Karpas-422 (cell line): ENCODE data around the gene SDK1. TPM values are rescaled to one million over a fixed set of nuclear protein-coding genes. Genes with fewer than 3 reads are reported as not detected.
"Not testable (repeated sequence)": the region's sequence is repeated elsewhere in the genome, so short reads cannot be mapped to it uniquely, and the experiment has no call there.

Experiments
- DNase-seq: peaks from one replicate; pipeline ENCODE4 v3.0.0-alpha.2; 2015
- H2AFZ ChIP-seq: fragments of 200-600 bp; sonication (generic); 2 replicates; pipeline ENCODE4 v1.6.1; 2014; ENCODE audit warnings: antibody characterized with exemption, low read length, mixed read lengths
- H3K27ac ChIP-seq: fragments of 200-600 bp; sonication (generic); 2 replicates; pipeline ENCODE4 v1.5.1; 2014; ENCODE audit warnings: mild to moderate bottlenecking, low read length, moderate library complexity
- H3K27me3 ChIP-seq: fragments of 200-600 bp; sonication (generic); 2 replicates; pipeline ENCODE4 v1.6.1; 2014; ENCODE audit warnings: low read length, mixed read lengths
- H3K36me3 ChIP-seq: fragments of 200-600 bp; sonication (generic); 2 replicates; pipeline ENCODE4 v1.6.1; 2014; ENCODE audit warnings: low read length, mixed read lengths; ENCODE audit not compliant: insufficient read depth
- H3K4me1 ChIP-seq: fragments of 200-600 bp; sonication (generic); 2 replicates; pipeline ENCODE4 v1.6.1; 2014; ENCODE audit warnings: mild to moderate bottlenecking, low read length, mixed read lengths
- H3K4me2 ChIP-seq: fragments of 200-600 bp; sonication (generic); 2 replicates; pipeline ENCODE4 v1.6.1; 2014; ENCODE audit warnings: low read length, low read depth, mild to moderate bottlenecking; ENCODE audit not compliant: poor library complexity, severe bottlenecking
- H3K4me3 ChIP-seq: fragments of 200-600 bp; sonication (generic); 2 replicates; pipeline ENCODE4 v1.5.1; 2014; ENCODE audit warnings: mild to moderate bottlenecking, antibody characterized with exemption, low read length, mixed read lengths
- H3K79me2 ChIP-seq: fragments of 200-600 bp; sonication (generic); 2 replicates; pipeline ENCODE4 v1.6.1; 2014; ENCODE audit warnings: mild to moderate bottlenecking, low read length, mixed read lengths
- H3K9ac ChIP-seq: fragments of 200-600 bp; sonication (generic); 2 replicates; pipeline ENCODE4 v1.6.0; 2014; ENCODE audit warnings: low read length
- H3K9me2 ChIP-seq: fragments of 200-600 bp; sonication (generic), shearing (Covaris generic); replicated peaks from 2 replicates; pipeline ENCODE4 v1.6.0; 2014; ENCODE audit warnings: mild to moderate bottlenecking, low read length, moderate library complexity; ENCODE audit not compliant: insufficient read depth
- H3K9me3 ChIP-seq: fragments of 300-700, 200-600 bp; sonication (generic); 2 replicates; pipeline ENCODE4 v1.6.1; 2014; ENCODE audit warnings: low read length, mixed read lengths
- H4K20me1 ChIP-seq: fragments of 200-600 bp; sonication (generic); 2 replicates; pipeline ENCODE4 v1.6.1; 2014; ENCODE audit warnings: mild to moderate bottlenecking, antibody characterized with exemption, low read length, low read depth; ENCODE audit not compliant: insufficient read depth
- total RNA-seq: library from RNA; depleted of rRNA; stranded (reverse); fragments of >200 nt; shearing (Covaris generic); gene quantifications from 2 replicates; pipeline ENCODE4 v1.2.3, GENCODE V29; 2014; ENCODE audit warnings: low replicate concordance

The SDK1 gene
- total RNA-seq, 1 experiment from 2014 or later, result not detected

- no peaks in the 10 kb centered on the region for H3K9me2 ChIP-seq
- H4K20me1 ChIP-seq, result no peaks in the 10 kb centered on the region
- no peak for DNase-seq
- peaks cover 5% of the 10 kb centered on the region; the same call in 1 of the 2 replicates for H3K9me3 ChIP-seq
- H3K79me2 ChIP-seq, result no peaks in the 10 kb centered on the region
- no peaks in the 10 kb centered on the region for H3K36me3 ChIP-seq
- no peak overlapping the region for H3K9ac ChIP-seq
- H3K27me3 ChIP-seq, result no peaks in the 10 kb centered on the region
- no peak overlapping the region for H3K4me3 ChIP-seq
- H3K4me2 ChIP-seq, result no peak overlapping the region
- no peaks in the 10 kb centered on the region for H3K4me1 ChIP-seq
- H3K27ac ChIP-seq, result no peak overlapping the region
- H2AFZ ChIP-seq, result no peak overlapping the region
These were observed 996.3 kb downstream of the SDK1 start for GRCh38 chr7:4297165-4297917.

- no peaks in the 10 kb centered on the region for H3K4me1 ChIP-seq
- H3K4me2 ChIP-seq, result no peak overlapping the region
- DNase-seq, result no peak
These were observed 996.8 kb downstream of the SDK1 start for GRCh38 chr7:4297918-4298219.

DNA sequence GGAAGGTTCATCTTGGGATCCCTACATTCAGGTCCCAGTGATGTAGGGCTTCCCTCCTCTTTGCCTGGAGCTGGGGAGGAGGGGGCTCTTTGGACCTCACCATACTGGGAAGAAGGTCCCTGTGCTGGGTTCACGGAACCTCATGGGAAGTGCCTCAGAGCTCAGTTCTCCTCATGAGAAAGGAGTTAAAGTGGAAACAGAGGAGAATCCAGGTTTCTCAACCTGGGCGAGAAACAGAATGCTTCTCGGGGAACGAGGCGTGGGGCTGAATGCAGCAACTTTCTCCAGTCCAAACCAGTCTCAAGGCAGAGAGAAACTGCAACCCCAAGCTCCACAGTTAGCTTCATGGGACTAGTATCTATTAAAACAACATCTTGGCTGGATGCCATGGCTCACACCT is 998.4 kb downstream of the SDK1 start:
- Histone ChIP-seq H3K27me3 (no peaks in the 10 kb centered on the region), H3K9me3 (no peaks in the 10 kb centered on the region), H3K4me3 (no peak overlapping the region)

More at GRCh38 chr7:4297918-4298219, 996.8 kb downstream of the SDK1 start:
- Histone ChIP-seq H3K9ac (no peak overlapping the region), H3K9me2 (no peaks in the 10 kb centered on the region), H3K79me2 (no peaks in the 10 kb centered on the region), H3K4me3 (no peak overlapping the region), H3K9me3 (peaks cover 5% of the 10 kb centered on the region; the same call in 1 of the 2 replicates), H3K36me3 (no peaks in the 10 kb centered on the region), H2AFZ (no peak overlapping the region), H3K27ac (no peak overlapping the region), H3K27me3 (no peaks in the 10 kb centered on the region), H4K20me1 (no peaks in the 10 kb centered on the region)

DNA sequence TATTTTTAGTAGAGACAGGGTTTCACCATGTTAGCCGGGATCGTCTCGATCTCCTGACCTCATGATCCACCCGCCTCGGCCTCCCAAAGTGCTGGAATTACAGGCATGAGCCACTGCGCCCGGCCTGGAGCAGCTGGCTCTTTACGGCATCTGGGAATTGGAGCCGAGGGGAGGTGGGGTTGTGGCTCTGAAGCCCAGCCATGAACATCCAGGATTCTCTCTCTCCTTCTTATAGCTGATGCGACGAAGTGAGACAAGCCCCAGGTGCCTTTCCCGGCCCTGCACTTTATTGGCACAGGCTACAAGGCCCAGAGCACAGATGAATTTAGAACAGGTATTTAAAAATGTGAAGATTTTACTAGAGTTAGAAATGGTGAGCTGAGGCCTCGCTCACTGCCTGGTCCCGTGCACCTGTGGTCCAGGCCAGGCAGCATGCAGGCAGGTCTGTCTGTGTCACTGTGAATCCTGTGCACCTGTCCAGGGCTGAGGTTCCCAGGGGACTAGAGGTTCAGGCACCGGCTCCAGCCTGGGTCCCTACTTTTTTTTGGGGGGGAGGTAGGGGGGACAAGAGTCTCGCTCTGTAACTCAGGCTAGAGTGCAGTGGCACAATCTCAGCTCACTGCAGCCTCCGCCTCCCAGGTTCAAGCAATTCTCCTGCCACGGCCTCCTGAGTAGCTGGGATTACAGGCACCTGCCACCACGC is 1001.3 kb downstream of the SDK1 start:
- Histone ChIP-seq H3K9ac (no peak overlapping the region), H3K27me3 (no peaks in the 10 kb centered on the region), H3K9me3 (no peaks in the 10 kb centered on the region), H2AFZ (no peak overlapping the region), H3K4me2 (no peak overlapping the region), H3K36me3 (no peaks in the 10 kb centered on the region), H3K79me2 (no peaks in the 10 kb centered on the region), H4K20me1 (no peaks in the 10 kb centered on the region), H3K4me3 (no peak overlapping the region), H3K9me2 (no peaks in the 10 kb centered on the region), H3K27ac (no peak overlapping the region), H3K4me1 (no peaks in the 10 kb centered on the region)
- no peak for DNase-seq

More for the DNA sequence above, 998.4 kb downstream of the SDK1 start:
- H3K79me2 ChIP-seq, result no peaks in the 10 kb centered on the region
- no peaks in the 10 kb centered on the region for H3K9me2 ChIP-seq
- H2AFZ ChIP-seq, result no peak overlapping the region
- no peak overlapping the region for H3K9ac ChIP-seq
- DNase-seq, result no peak
- H3K36me3 ChIP-seq, result no peaks in the 10 kb centered on the region
- no peaks in the 10 kb centered on the region for H3K4me1 ChIP-seq
- H3K27ac ChIP-seq, result no peak overlapping the region
- H4K20me1 ChIP-seq, result no peaks in the 10 kb centered on the region
- H3K4me2 ChIP-seq, result no peak overlapping the region

- Histone ChIP-seq H2AFZ (no peak overlapping the region), H3K9me3 (no peaks in the 10 kb centered on the region), H3K4me2 (no peak overlapping the region), H3K9me2 (no peaks in the 10 kb centered on the region), H3K4me3 (no peak overlapping the region), H4K20me1 (no peaks in the 10 kb centered on the region), H3K27me3 (no peaks in the 10 kb centered on the region), H3K4me1 (no peaks in the 10 kb centered on the region), H3K9ac (no peak overlapping the region), H3K36me3 (no peaks in the 10 kb centered on the region), H3K27ac (no peak overlapping the region), H3K79me2 (no peaks in the 10 kb centered on the region)
- DNase-seq, result no peak
These were observed 1006.5 kb downstream of the SDK1 start for GRCh38 chr7:4307316-4308204.

DNA sequence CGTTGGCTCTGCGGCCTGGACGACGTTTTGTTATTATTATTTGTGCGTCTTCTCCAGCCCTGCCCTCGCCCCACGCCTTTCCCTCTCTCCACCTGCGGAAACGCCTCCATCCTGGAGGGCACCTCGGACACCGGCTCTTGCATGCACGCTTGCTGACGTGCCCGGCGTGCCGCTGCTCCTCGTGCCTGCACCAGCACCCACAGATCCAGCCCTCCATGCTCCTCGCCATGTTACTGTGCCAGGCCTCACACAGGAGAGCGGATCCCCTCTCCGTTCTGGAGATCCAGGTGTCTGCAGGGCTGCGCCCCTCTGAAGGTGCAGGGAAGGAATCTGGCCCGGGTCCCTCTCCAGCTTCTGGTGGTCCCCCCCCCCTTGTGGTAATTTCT is 1007.1 kb downstream of the SDK1 start:
- DNase-seq, result no peak
- Histone ChIP-seq H3K27ac (no peak overlapping the region), H3K4me3 (no peak overlapping the region), H3K9ac (no peak overlapping the region), H4K20me1 (no peaks in the 10 kb centered on the region), H3K4me2 (no peak overlapping the region), H3K9me3 (no peaks in the 10 kb centered on the region), H3K79me2 (no peaks in the 10 kb centered on the region), H3K9me2 (no peaks in the 10 kb centered on the region), H3K36me3 (no peaks in the 10 kb centered on the region), H2AFZ (no peak overlapping the region), H3K27me3 (no peaks in the 10 kb centered on the region), H3K4me1 (no peaks in the 10 kb centered on the region)

- H3K36me3 ChIP-seq, H4K20me1 ChIP-seq, H2AFZ ChIP-seq, DNase-seq, H3K4me2 ChIP-seq, H3K27ac ChIP-seq, H3K9ac ChIP-seq, H3K9me3 ChIP-seq, H3K79me2 ChIP-seq, H3K9me2 ChIP-seq, H3K27me3 ChIP-seq, H3K4me3 ChIP-seq, H3K4me1 ChIP-seq: not testable (repeated sequence)
These were observed 1012.9 kb downstream of the SDK1 start for GRCh38 chr7:4313911-4314310.

- not testable (repeated sequence) for H3K4me3 ChIP-seq, H3K9ac ChIP-seq, H3K36me3 ChIP-seq, H2AFZ ChIP-seq, H3K9me3 ChIP-seq, H3K27me3 ChIP-seq, H3K27ac ChIP-seq, H3K4me2 ChIP-seq, H3K79me2 ChIP-seq, H4K20me1 ChIP-seq, H3K9me2 ChIP-seq, H3K4me1 ChIP-seq, DNase-seq
These were observed 1013.3 kb downstream of the SDK1 start for GRCh38 chr7:4314316-4314715.
